NCI-H69 (cell line): Measurements from ENCODE around the gene ACER2.

Experiments used
- DNase-seq: peaks from one replicate; lab custom pipeline; 2025; lab: John Stamatoyannopoulos, UW

ACER2 gene

DNA sequence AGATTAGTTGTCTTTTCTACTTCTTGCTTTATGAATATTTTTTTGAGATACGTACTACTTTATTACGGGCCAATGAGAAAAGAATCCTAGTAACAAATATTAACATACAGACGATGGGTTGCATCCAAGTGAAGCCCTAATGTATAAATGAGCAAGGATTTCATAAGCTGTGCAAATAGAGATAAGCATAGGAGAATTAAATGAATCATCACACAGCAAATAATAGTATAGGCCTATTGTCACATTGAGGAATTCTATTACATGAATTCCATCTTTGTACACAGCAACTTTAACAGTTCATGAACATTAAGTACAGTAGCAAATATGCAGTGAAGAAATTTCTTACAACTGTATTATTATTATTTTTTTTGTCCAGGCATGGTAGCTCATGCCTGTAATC, 78.0 kb downstream of the ACER2 start:
- DNase-seq = no peak

GRCh38 chr9:19488721-19489120, 79.9 kb downstream of the ACER2 start:
- DNase-seq = no peak

DNA sequence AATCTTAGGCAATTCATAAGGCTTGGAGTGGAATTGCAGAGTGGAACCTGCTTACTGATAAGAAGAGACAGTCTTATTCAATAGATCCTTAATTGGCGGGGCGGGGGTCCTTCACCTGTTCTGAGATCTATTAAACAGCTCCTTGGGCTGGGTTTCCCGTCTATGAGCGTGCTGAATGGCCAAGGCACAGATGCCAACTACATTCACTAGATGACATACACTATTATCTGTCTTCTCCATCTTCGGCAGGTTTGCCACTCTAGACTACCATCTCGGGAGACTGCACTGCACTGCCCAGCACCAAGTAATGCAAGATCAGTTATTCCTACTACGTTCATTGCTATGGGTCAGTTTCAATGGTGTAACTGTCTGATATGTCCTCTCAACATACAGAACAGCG, 81.5 kb downstream of the ACER2 start:
- DNase-seq = no peak

DNA sequence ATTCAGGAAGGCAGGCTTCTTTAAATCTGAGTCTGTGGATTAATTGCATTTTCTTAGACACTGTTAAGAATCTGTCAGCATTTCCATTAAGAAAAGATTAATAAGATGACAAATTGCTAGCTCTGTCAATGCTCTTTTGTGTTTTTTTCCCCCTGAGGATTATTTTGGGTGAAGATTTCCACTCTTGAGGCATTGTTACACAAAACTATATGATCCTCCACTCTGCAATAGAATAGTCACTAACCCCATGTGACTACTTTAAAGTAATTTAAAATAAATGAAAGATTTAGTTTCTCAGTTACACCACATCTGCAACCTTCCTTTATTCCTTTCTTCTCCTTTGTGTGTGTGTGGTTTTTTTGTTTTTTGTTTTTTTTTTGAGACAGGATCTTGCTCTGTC, 82.0 kb downstream of the ACER2 start:
- no peak for DNase-seq

DNA sequence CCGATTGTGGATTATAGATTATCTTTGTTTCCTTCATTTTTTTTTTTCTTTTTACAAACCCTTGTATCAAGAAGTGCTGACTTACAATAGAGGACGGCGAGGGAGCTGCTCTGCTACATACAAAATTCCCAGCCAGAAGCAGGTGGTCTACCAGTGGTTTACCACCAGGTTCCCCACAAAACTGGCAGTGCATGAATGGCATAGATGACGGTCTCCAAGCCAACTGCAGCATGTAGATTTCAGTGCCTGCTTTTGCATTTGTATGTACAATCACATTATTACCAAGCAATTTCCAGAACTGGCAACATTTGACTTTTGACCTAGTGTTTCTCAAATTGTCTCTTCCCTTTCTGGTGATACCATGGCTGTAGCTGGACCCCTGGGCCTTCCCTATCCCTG, 84.0 kb downstream of the ACER2 start:
- no peak for DNase-seq

DNA sequence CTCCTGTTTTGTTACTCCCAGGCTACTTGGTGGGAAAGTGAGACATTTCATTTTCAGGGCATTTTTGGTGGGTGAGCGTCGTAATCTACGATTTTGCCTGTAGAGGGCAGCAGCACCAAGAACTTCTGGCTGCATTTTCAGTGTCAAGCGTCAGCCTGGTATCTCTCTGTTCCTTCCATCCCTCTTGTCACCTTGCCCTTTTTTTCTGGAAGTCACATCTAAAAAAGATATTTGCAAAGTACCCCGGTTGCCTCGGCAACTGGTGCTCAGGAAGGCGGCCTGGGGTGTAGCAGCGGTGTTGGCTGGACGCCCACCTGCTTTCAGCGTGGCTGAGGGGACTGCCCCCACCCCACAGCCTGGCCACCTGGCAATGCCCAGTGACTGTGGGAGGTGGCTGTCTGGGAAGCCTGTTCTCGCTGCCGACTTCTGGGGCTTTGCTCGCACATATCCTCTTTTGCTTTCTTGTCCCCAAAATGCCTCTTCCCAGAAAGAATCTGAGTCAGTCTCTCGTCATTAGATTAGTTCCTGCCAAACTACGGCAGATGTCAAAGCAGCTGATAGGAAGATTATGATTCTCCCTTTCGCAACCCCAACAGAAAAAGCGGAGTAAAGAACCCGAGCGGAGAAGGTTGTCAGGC, 84.5 kb downstream of the ACER2 start:
- peak; percentile 89 for DNase-seq

GRCh38 chr9:19493876-19494275, 85.1 kb downstream of the ACER2 start:
- peak; percentile 46 for DNase-seq

- peak; percentile 29 for DNase-seq
Measured at GRCh38 chr9:19495186-19496028, 86.6 kb downstream of the ACER2 start.

DNA sequence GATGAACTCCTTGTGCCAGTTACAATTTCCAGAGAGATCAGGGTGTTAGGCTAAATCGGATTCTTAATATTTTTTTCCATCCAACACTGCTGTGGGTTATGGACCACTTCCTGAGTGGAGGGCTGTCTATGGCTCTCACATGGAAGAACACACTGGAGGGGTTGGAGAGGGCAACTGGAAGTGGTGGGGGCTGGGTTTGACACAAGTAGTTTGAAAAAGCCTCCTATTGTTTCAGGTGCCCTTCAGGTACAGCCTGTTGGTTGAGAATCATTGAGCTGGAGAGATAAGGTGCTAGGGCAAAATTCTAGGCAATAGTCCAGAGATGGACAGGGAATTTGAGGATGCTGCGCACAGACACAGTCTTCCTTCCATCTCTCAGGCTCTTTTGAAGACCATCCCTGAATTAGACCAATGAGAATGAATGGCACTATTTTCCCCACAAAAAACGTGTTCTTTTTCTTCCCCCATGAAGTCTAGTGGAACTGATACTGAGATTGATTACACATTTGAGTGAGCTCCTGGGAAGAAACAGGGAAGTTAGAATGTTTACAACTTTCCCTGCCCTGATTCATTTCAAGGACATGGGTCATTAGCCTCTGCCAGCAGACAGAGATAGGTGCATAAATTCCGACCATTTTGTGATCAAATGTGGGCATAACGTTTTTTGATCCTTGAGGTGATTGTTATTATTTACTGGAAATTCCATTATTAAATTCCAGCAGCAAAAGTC, 87.7 kb downstream of the ACER2 start:
- no peak for DNase-seq

DNA sequence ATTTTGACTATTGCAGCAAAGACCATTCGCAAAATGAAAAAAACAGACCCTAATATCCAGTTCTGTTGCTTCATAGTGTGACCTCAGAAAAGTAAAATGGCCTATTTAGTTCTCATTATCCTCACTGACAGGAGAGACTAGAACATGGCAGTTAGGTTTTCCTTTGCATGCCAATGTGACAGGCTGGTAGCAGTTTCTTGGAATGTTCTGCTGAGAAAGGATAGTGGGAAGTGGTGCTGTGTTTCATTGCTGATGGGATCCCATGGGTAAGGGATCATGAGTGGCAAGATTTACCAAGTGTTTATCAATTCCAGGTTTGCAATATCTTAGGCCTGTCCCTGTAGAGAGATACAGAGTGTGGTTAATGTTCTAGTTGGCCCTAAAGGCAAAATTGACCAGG, 88.5 kb downstream of the ACER2 start:
- DNase-seq = no peak

DNA sequence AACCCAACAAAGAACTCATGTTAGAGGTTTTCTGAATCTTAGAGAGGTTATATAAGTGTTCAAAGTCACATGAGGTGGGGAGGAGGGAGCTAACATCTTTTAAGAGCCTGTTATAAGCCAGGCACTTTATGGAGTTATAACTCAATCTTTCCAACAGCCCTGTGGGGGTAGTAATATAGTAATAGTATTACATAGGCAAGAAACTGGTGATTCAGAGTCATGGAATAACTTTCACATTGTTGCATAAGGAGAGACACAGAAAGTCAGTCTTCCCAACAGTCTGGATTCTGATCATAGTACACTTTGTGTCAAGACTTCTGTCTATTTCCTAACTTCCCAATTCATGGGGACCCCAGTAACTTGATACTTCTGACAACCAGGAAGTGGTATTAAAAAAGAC, 89.2 kb downstream of the ACER2 start:
- no peak for DNase-seq
